K562 (cell line): Measurements from ENCODE around the gene SCN5A. TPM values are rescaled to one million over a fixed set of nuclear protein-coding genes. Genes with fewer than 3 reads are reported as not detected.

Source experiments
- ATF1 ChIP-seq, 2 experiments: fragments of 450-650 bp in 1 of 2; IDR thresholded peaks; 2 replicates each; pipeline ENCODE4 v1.6.1; 2016; ENCODE audit warnings: missing compliant biosample characterization in 1 of 2, missing genetic modification characterization in 1 of 2
- GABPB2 ChIP-seq: fragments of 250-450 bp; sonication (Bioruptor Pico); conservative IDR thresholded peaks from 2 replicates; pipeline ENCODE4 v1.5.1; 2021; ENCODE audit warnings: mild to moderate bottlenecking
- KLF10 ChIP-seq: fragments of 250-450 bp; sonication (Bioruptor Pico); IDR thresholded peaks from 2 replicates; pipeline ENCODE4 v1.6.1; 2021; ENCODE audit warnings: matching md5 sums
- MIER1 ChIP-seq: fragments of 450-650 bp; IDR thresholded peaks from 2 replicates; pipeline ENCODE4 v1.6.1; 2016; ENCODE audit warnings: antibody characterized with exemption, mild to moderate bottlenecking, low read depth
- MTA3 ChIP-seq: fragments of 450-650 bp; formaldehyde crosslinking; IDR thresholded peaks from 2 replicates; pipeline ENCODE4 v1.6.1; 2017; ENCODE audit warnings: mild to moderate bottlenecking, borderline replicate concordance
- RBBP5 ChIP-seq: fragments of 200-600 bp; sonication (generic); IDR thresholded peaks from 2 replicates; pipeline ENCODE4 v1.6.1; 2012; ENCODE audit warnings: borderline replicate concordance, mild to moderate bottlenecking, low read length, control low read depth, inconsistent platforms; ENCODE audit not compliant: insufficient read depth, poor library complexity, severe bottlenecking
- SRSF3 ChIP-seq: fragments of 200-400 bp; formaldehyde crosslinking; IDR thresholded peaks from 2 replicates; pipeline ENCODE4 v1.6.1; 2016; ENCODE audit warnings: mild to moderate bottlenecking, low read length, moderate library complexity; ENCODE audit not compliant: insufficient read depth
- TBP ChIP-seq: optimal IDR thresholded peaks from 2 replicates; pipeline ENCODE3; 2011; ENCODE audit warnings: low read depth, low read length, improper control_type of control experiment
- TEAD1 ChIP-seq, 2 experiments: fragments of 450-650 bp in 1 of 2; sonication (generic) in 1 of 2; formaldehyde crosslinking; IDR thresholded peaks; 2 replicates each; pipeline versions ENCODE4 v1.4.0 to v1.8.0; 2020 to 2022; ENCODE audit warnings: mild to moderate bottlenecking in 2 of 2, missing genetic modification reagents in 1 of 2
- ZBTB1 ChIP-seq: sonication (generic); formaldehyde crosslinking; IDR thresholded peaks from 2 replicates; pipeline ENCODE4 v1.8.1; 2023; ENCODE audit warnings: missing genetic modification reagents, low read depth, mild to moderate bottlenecking, borderline replicate concordance
- ZNF41 ChIP-seq: fragments of 250-450 bp; sonication (Bioruptor Pico); conservative IDR thresholded peaks from 2 replicates; pipeline ENCODE4 v1.4.0; 2020; ENCODE audit warnings: mild to moderate bottlenecking
- ZNF444 ChIP-seq: fragments of 250-450 bp; sonication (Bioruptor Pico); IDR thresholded peaks from 2 replicates; pipeline ENCODE4 v1.4.0; 2020; ENCODE audit warnings: mild to moderate bottlenecking, moderate library complexity
- polyA plus RNA-seq, 8 experiments: library from polyadenylated mRNA; depleted of rRNA in 4 of 8; stranded (reverse) in 5 of 8; unstranded in 3 of 8; fragments of >200 nt; fragmentation: Nextera tagmentation in 2 of 8; fragmentation: Illumina TruSeq in 1 of 8; extraction: Ambion mirVana in 2 of 8; extraction: Trizol in 1 of 8; gene quantifications; 2 replicates each; pipeline versions ENCODE4 v1.2.1 to v1.2.3, GENCODE V29; 2011 to 2014; ENCODE audit warnings: inconsistent platforms in 1 of 8, missing spikeins in 1 of 8
- total RNA-seq, 7 experiments: library from RNA; depleted of rRNA in 6 of 7; stranded (reverse); fragments of >200 nt in 6 of 7; fragmentation: Illumina TruSeq in 2 of 7; extraction: Trizol in 2 of 7; gene quantifications; 2 replicates each; pipeline versions ENCODE4 v1.2.1 to v1.2.3, GENCODE V29; 2011 to 2021; ENCODE audit warnings: low replicate concordance in 1 of 7
- TF ChIP-seq, protein P1 (sequence below): fragments of 450-650 bp; IDR thresholded peaks from 2 replicates; pipeline ENCODE4 v1.6.1; 2016; ENCODE audit warnings: mild to moderate bottlenecking
- TF ChIP-seq, protein P2 (sequence below): fragments of 200-800 bp; sonication (Bioruptor generic); IDR thresholded peaks from 2 replicates; pipeline ENCODE4 v1.6.1; 2016; ENCODE audit warnings: missing genetic modification characterization, missing compliant biosample characterization
- TF ChIP-seq, protein P3 (sequence below), 3 experiments: IDR thresholded peaks in 2 of 3; conservative IDR thresholded peaks in 1 of 3; 2 replicates each; pipeline ENCODE4 v1.5.1; 2011 to 2012; ENCODE audit warnings: low read length in 3 of 3, mild to moderate bottlenecking in 3 of 3, control low read depth in 2 of 3, improper control_type of control experiment in 1 of 3, inconsistent platforms in 1 of 3, low read depth in 1 of 3, mixed read lengths in 1 of 3, moderate library complexity in 1 of 3; ENCODE audit not compliant: insufficient read depth in 2 of 3
- TF ChIP-seq, protein P4 (sequence below): fragments of 250-450 bp; sonication (Bioruptor Pico); IDR thresholded peaks from 2 replicates; pipeline ENCODE4 v1.4.0; 2020; ENCODE audit warnings: borderline replicate concordance

Gene SCN5A
- total and polyA plus RNA-seq, 9 of the 15 experiments (the other 6 are each of a cell fraction or from before 2014, with no cell fraction given) = 0.07 to 1.4 (median 0.21) TPM; not detected in 2

DNA sequence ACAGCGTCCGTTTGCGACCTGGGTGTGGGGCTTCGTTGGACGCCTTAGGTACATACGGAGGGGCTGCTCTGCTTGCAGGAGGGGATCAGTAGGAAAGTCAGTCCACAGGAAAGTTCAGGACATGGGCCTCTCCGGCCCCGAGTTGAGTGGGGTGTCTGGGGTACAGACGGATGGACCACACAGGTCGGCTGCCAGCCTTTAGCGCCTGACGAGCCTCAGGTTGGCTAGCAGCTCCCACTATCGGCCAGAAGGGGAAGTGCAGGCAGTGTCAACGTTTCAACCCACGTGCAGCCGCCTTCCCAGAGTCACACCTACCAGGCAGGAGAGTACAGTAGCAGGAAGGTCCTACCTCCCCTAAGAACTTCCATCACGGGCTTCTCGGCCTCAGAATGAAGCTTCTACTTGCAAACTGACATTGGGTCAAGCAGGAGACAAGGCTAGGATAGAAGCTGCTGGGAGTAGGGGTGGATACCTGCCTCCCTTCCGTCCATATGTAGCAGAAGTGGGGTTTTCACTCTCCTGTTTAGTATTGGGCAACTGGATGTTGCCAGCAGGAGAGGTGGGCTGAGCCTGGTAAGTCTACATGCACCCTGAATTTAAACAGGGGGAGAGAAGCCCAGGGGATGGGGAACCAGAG, 1.8 kb upstream of the SCN5A start (continued):
- no peak for TF ChIP-seq KLF10 (CRISPR knock-in tag)
- TF ChIP-seq GABPB2 (CRISPR knock-in tag) = no peak
- TF ChIP-seq MTA3 = 0 out of 2 replicates have a peak, but pooled peaks have one; percentile 25
- TF ChIP-seq ZBTB1 (CRISPR knock-in tag) = no peak
- no peak for TF ChIP-seq ZNF41
- TF ChIP-seq TEAD1 (CRISPR knock-in tag; IDR thresholded peaks at IDR 0.05) = 0 out of 4 replicates have a peak, but pooled peaks of 1 of the 2 experiments have one; percentile 26
- no peak for TF ChIP-seq ZNF444 (CRISPR knock-in tag)
- TF ChIP-seq, protein P1, sequence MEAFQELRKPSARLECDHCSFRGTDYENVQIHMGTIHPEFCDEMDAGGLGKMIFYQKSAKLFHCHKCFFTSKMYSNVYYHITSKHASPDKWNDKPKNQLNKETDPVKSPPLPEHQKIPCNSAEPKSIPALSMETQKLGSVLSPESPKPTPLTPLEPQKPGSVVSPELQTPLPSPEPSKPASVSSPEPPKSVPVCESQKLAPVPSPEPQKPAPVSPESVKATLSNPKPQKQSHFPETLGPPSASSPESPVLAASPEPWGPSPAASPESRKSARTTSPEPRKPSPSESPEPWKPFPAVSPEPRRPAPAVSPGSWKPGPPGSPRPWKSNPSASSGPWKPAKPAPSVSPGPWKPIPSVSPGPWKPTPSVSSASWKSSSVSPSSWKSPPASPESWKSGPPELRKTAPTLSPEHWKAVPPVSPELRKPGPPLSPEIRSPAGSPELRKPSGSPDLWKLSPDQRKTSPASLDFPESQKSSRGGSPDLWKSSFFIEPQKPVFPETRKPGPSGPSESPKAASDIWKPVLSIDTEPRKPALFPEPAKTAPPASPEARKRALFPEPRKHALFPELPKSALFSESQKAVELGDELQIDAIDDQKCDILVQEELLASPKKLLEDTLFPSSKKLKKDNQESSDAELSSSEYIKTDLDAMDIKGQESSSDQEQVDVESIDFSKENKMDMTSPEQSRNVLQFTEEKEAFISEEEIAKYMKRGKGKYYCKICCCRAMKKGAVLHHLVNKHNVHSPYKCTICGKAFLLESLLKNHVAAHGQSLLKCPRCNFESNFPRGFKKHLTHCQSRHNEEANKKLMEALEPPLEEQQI = no peak
- TF ChIP-seq RBBP5 = no peak
- TF ChIP-seq, protein P2, sequence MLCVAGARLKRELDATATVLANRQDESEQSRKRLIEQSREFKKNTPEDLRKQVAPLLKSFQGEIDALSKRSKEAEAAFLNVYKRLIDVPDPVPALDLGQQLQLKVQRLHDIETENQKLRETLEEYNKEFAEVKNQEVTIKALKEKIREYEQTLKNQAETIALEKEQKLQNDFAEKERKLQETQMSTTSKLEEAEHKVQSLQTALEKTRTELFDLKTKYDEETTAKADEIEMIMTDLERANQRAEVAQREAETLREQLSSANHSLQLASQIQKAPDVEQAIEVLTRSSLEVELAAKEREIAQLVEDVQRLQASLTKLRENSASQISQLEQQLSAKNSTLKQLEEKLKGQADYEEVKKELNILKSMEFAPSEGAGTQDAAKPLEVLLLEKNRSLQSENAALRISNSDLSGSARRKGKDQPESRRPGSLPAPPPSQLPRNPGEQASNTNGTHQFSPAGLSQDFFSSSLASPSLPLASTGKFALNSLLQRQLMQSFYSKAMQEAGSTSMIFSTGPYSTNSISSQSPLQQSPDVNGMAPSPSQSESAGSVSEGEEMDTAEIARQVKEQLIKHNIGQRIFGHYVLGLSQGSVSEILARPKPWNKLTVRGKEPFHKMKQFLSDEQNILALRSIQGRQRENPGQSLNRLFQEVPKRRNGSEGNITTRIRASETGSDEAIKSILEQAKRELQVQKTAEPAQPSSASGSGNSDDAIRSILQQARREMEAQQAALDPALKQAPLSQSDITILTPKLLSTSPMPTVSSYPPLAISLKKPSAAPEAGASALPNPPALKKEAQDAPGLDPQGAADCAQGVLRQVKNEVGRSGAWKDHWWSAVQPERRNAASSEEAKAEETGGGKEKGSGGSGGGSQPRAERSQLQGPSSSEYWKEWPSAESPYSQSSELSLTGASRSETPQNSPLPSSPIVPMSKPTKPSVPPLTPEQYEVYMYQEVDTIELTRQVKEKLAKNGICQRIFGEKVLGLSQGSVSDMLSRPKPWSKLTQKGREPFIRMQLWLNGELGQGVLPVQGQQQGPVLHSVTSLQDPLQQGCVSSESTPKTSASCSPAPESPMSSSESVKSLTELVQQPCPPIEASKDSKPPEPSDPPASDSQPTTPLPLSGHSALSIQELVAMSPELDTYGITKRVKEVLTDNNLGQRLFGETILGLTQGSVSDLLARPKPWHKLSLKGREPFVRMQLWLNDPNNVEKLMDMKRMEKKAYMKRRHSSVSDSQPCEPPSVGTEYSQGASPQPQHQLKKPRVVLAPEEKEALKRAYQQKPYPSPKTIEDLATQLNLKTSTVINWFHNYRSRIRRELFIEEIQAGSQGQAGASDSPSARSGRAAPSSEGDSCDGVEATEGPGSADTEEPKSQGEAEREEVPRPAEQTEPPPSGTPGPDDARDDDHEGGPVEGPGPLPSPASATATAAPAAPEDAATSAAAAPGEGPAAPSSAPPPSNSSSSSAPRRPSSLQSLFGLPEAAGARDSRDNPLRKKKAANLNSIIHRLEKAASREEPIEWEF = no peak
- no peak for TF ChIP-seq TBP
- TF ChIP-seq, protein P3, sequence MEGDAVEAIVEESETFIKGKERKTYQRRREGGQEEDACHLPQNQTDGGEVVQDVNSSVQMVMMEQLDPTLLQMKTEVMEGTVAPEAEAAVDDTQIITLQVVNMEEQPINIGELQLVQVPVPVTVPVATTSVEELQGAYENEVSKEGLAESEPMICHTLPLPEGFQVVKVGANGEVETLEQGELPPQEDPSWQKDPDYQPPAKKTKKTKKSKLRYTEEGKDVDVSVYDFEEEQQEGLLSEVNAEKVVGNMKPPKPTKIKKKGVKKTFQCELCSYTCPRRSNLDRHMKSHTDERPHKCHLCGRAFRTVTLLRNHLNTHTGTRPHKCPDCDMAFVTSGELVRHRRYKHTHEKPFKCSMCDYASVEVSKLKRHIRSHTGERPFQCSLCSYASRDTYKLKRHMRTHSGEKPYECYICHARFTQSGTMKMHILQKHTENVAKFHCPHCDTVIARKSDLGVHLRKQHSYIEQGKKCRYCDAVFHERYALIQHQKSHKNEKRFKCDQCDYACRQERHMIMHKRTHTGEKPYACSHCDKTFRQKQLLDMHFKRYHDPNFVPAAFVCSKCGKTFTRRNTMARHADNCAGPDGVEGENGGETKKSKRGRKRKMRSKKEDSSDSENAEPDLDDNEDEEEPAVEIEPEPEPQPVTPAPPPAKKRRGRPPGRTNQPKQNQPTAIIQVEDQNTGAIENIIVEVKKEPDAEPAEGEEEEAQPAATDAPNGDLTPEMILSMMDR (IDR thresholded peaks at IDR 0.05 in 2 of 3, conservative IDR thresholded peaks at IDR 0.05 in 1 of 3; ENCODE audit: insufficient read depth in 2 of 3, low read depth in 1 of 3, low read length in 3 of 3) = peak; percentile 95 to 99 (median 97)
- TF ChIP-seq, protein P4, sequence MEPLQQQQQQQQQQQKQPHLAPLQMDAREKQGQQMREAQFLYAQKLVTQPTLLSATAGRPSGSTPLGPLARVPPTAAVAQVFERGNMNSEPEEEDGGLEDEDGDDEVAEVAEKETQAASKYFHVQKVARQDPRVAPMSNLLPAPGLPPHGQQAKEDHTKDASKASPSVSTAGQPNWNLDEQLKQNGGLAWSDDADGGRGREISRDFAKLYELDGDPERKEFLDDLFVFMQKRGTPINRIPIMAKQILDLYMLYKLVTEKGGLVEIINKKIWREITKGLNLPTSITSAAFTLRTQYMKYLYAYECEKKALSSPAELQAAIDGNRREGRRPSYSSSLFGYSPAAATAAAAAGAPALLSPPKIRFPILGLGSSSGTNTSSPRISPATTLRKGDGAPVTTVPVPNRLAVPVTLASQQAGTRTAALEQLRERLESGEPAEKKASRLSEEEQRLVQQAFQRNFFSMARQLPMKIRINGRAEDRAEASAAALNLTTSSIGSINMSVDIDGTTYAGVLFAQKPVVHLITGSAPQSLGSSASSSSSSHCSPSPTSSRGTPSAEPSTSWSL (CRISPR knock-in tag) = no peak
- TF ChIP-seq MIER1 = no peak
- TF ChIP-seq ATF1 (CRISPR knock-in tag; IDR thresholded peaks at IDR 0.05) = no peak
- no peak for TF ChIP-seq ATF1 (tag; IDR thresholded peaks at IDR 0.05)
- TF ChIP-seq SRSF3 = no peak
